Mesenchymal stem cell (in vitro differentiated cells and primary cell): ENCODE results near the gene SC5D.

Source experiments
- DNase-seq: peaks from one replicate; pipeline ENCODE4 v3.0.0-alpha.2; 2013
- H2AFZ ChIP-seq: one replicate; pipeline ENCODE4 v1.6.1; 2013; ENCODE audit warnings: low read depth, mild to moderate bottlenecking, control low read depth, inconsistent platforms, low read length, moderate library complexity
- H2AK5ac ChIP-seq: 2 replicates; pipeline ENCODE4 v1.6.1; 2013; ENCODE audit warnings: low read length, moderate library complexity, mild to moderate bottlenecking, inconsistent platforms; ENCODE audit not compliant: severe bottlenecking
- H2BK120ac ChIP-seq: one replicate; pipeline ENCODE4 v1.6.1; 2013; ENCODE audit warnings: low read depth, mild to moderate bottlenecking, inconsistent platforms, low read length, moderate library complexity
- H2BK12ac ChIP-seq, 2 experiments: one replicate each; pipeline ENCODE4 v1.6.1; 2013; ENCODE audit warnings: inconsistent platforms in 2 of 2, low read length in 2 of 2, mild to moderate bottlenecking in 2 of 2, moderate library complexity in 2 of 2, control low read depth in 1 of 2
- H2BK15ac ChIP-seq: one replicate; pipeline ENCODE4 v1.6.1; 2013; ENCODE audit warnings: mild to moderate bottlenecking, low read depth, inconsistent platforms; ENCODE audit not compliant: poor library complexity, severe bottlenecking
- H2BK5ac ChIP-seq: 2 replicates; pipeline ENCODE4 v1.6.1; 2013; ENCODE audit warnings: low read depth, mild to moderate bottlenecking, low read length, control low read depth, inconsistent platforms; ENCODE audit not compliant: poor library complexity, severe bottlenecking
- H3K14ac ChIP-seq, 2 experiments: one replicate each; pipeline ENCODE4 v1.6.1; 2013; ENCODE audit warnings: inconsistent platforms in 2 of 2, low read length in 2 of 2, control low read depth in 1 of 2, mild to moderate bottlenecking in 1 of 2, moderate library complexity in 1 of 2
- H3K18ac ChIP-seq, 2 experiments: one replicate each; pipeline ENCODE4 v1.6.1; 2013; ENCODE audit warnings: inconsistent platforms in 2 of 2, low read length in 2 of 2, control low read depth in 1 of 2, low read depth in 1 of 2, mild to moderate bottlenecking in 1 of 2
- H3K23ac ChIP-seq, 2 experiments: one replicate each; pipeline ENCODE4 v1.6.1; 2013; ENCODE audit warnings: inconsistent platforms in 2 of 2, low read length in 2 of 2, mild to moderate bottlenecking in 2 of 2, moderate library complexity in 2 of 2, control low read depth in 1 of 2
- H3K27ac ChIP-seq: 2 replicates; pipeline ENCODE4 v1.5.1; 2013; ENCODE audit warnings: mild to moderate bottlenecking, moderate library complexity, low read length, control low read depth, inconsistent platforms; ENCODE audit not compliant: poor library complexity, severe bottlenecking
- H3K27me3 ChIP-seq, 2 experiments: 2 replicates each; pipeline versions ENCODE4 v1.6.1 to v1.7.0; 2013; ENCODE audit warnings: low read length in 2 of 2, mild to moderate bottlenecking in 2 of 2, moderate library complexity in 2 of 2, control low read depth in 1 of 2, inconsistent platforms in 1 of 2; ENCODE audit not compliant: control insufficient read depth in 1 of 2, insufficient read depth in 1 of 2
- H3K36me3 ChIP-seq, 2 experiments: 2 replicates each; pipeline versions ENCODE4 v1.6.1 to v1.7.0; 2013; ENCODE audit warnings: low read length in 2 of 2, control low read depth in 1 of 2, inconsistent platforms in 1 of 2, low read depth in 1 of 2, mild to moderate bottlenecking in 1 of 2; ENCODE audit not compliant: insufficient read depth in 2 of 2, control insufficient read depth in 1 of 2
- H3K4ac ChIP-seq, 2 experiments: one replicate each; pipeline ENCODE4 v1.6.1; 2013; ENCODE audit warnings: inconsistent platforms in 2 of 2, low read length in 2 of 2, mild to moderate bottlenecking in 2 of 2, moderate library complexity in 2 of 2, control low read depth in 1 of 2, low read depth in 1 of 2
- H3K4me1 ChIP-seq: 2 replicates; pipeline ENCODE4 v1.6.1; 2013; ENCODE audit warnings: low read depth, low read length, control low read depth; ENCODE audit not compliant: control insufficient read depth, insufficient read depth
- H3K4me2 ChIP-seq: 2 replicates; pipeline ENCODE4 v1.6.1; 2013; ENCODE audit warnings: low read length, mild to moderate bottlenecking, inconsistent platforms; ENCODE audit not compliant: poor library complexity, severe bottlenecking
- H3K4me3 ChIP-seq, 2 experiments: 2 replicates each; pipeline versions ENCODE4 v1.5.1 to v1.7.0; 2013; ENCODE audit warnings: low read length in 2 of 2, mild to moderate bottlenecking in 2 of 2, control low read depth in 1 of 2, low read depth in 1 of 2; ENCODE audit not compliant: insufficient read depth in 1 of 2
- H3K79me1 ChIP-seq: replicated peaks from 2 replicates; pipeline ENCODE4 v1.6.1; 2013; ENCODE audit warnings: mild to moderate bottlenecking, control low read depth, low read length, inconsistent platforms; ENCODE audit not compliant: poor library complexity, severe bottlenecking
- H3K9ac ChIP-seq: 2 replicates; pipeline ENCODE4 v1.7.0; 2013; ENCODE audit warnings: mild to moderate bottlenecking, low read length, moderate library complexity
- H3K9me3 ChIP-seq: 2 replicates; pipeline ENCODE4 v1.7.0; 2013; ENCODE audit warnings: mild to moderate bottlenecking, low read length; ENCODE audit not compliant: control insufficient read depth
- H4K8ac ChIP-seq: one replicate; pipeline ENCODE4 v1.6.1; 2013; ENCODE audit warnings: inconsistent platforms, mild to moderate bottlenecking, low read length, moderate library complexity
- H4K91ac ChIP-seq: one replicate; pipeline ENCODE4 v1.6.1; 2013; ENCODE audit warnings: mild to moderate bottlenecking, low read length, inconsistent platforms
- WGBS: methylation state at CpG from one replicate; pipeline ENCODE4 v1.1.7; 2013; ENCODE audit warnings: mixed read lengths; 5-methylcytosine and 5-hydroxymethylcytosine counted together

Gene SC5D

DNA sequence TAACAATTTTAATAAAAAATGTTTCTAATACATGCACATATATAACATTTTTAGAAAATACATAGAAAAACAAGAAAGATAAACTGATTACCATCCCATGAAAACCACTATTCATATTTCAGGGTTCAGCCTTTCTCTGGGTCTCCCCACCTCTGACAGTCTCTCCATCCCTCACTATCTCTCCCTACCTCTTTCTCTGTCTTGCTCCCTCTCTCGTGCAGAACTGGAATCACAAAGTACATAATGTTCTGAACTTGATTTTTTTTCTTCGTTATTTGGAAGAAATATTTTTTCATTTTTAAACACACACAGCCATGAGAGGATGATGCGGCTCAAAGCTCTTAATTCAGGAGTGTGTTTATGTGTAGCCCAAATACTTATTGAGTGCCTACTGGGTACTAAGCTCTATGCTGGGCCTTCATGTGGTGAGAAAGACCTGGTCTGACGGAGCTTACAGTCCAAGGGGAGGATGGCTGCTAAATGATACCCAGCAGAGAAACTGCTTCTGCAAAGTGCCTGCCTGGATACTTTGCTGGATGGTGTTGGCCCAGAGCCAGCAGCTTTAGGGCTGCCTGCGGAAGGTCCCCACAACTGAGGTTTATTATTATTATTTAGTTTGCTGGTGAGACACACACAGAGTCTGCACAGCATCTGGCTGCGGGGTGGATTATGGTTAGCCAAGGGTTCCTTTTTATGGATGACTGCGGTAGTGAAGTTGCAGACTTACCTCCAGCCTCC is 42.6 kb downstream of the SC5D start:
- no peak overlapping the region for H2BK12ac ChIP-seq

DNA sequence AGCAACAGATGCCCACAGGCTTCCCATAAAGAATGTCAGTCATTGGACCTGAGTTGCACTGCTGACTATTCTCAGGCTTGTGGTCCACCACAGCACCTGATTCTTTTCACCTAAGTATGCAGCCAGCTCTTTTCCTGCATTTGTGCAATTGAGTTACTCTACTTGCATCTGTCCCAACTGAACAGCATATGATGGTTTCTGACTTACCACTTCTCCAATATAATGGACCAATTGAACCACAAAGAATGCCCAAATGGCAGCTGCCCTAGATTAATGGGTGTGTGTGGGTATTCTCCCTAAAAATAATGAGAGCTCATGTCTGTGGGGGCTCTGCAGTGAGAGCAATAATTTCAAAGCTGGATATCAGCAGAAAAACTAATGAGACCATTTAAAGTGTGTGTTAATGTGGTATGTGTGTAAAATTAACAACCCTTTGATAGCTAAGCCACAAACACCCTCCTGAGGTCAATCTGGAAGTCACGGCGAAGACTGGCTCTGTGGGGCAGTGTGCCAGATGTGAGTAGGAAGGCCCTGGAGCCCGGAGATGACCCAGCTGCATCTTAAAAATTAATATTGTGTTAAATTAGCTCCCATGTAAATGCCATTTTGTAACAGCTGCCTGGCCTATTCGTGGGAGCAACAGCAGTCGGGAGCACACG is 43.8 kb downstream of the SC5D start:
- Histone ChIP-seq H2BK12ac (no peak overlapping the region), H3K27me3 (peaks cover 5 to 69% of the 10 kb centered on the region in 2 experiments), H3K23ac (no peak overlapping the region), H2AFZ (no peak overlapping the region), H4K8ac (no peak overlapping the region), H3K27ac (no peak overlapping the region), H3K9ac (no peak overlapping the region), H3K4me1 (no peaks in the 10 kb centered on the region), H2AK5ac (no peak overlapping the region), H2BK15ac (no peak overlapping the region), H3K9me3 (no peaks in the 10 kb centered on the region), H3K4me2 (no peak overlapping the region), H3K4ac (no peak overlapping the region), H2BK5ac (no peak overlapping the region), H3K18ac (no peak overlapping the region), H3K4me3 (no peak overlapping the region), H3K36me3 (no peaks in the 10 kb centered on the region), H2BK120ac (no peak overlapping the region), H4K91ac (no peak overlapping the region), H3K79me1 (no peaks in the 10 kb centered on the region), H3K14ac (peak overlapping the region in 1 of 2 experiments; percentile 41)
- 82% methylated on average over 6 of the region's 6 CpGs for WGBS
- no peak for DNase-seq

More for the DNA sequence above, 42.6 kb downstream of the SC5D start:
- H3K4me1 ChIP-seq = no peaks in the 10 kb centered on the region
- no peak overlapping the region for H4K91ac ChIP-seq
- H3K27me3 ChIP-seq = peaks cover 5 to 75% of the 10 kb centered on the region in 2 experiments
- no peak overlapping the region for H3K18ac ChIP-seq
- H2BK5ac ChIP-seq = no peak overlapping the region
- no peak for DNase-seq
- H3K27ac ChIP-seq = no peak overlapping the region
- no peak overlapping the region for H3K4ac ChIP-seq
- no peak overlapping the region for H3K4me2 ChIP-seq
- no peak overlapping the region for H2BK15ac ChIP-seq
- H2AFZ ChIP-seq = no peak overlapping the region
- H2BK120ac ChIP-seq = no peak overlapping the region
- no peaks in the 10 kb centered on the region for H3K79me1 ChIP-seq
- no peak overlapping the region for H4K8ac ChIP-seq
- 91% methylated on average over 5 of the region's 7 CpGs for WGBS
- H3K4me3 ChIP-seq = no peak overlapping the region
- H3K14ac ChIP-seq = no peak overlapping the region
- no peaks in the 10 kb centered on the region for H3K9me3 ChIP-seq
- no peak overlapping the region for H3K9ac ChIP-seq
- no peak overlapping the region for H3K23ac ChIP-seq
- no peaks in the 10 kb centered on the region for H3K36me3 ChIP-seq
- no peak overlapping the region for H2AK5ac ChIP-seq

DNA sequence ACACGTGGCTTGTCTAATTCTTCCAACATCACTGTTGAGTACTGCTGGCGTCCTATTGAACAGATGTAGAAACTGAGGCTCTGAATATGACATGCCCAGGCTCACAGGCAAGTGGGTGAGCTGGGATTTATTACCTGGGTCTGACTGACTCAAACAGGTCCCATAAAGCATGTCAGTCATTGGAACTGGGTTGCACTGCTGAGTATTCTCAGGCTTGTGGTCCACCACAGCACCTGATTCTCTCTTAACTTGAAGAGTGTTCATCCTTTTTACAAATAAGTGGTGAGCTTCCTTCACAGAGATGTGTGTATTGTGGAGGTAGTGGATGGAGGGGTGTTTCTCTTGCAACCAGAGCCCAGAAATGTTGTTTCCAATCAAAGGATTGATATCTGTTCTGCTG is 44.5 kb downstream of the SC5D start:
- no peak overlapping the region for H2BK12ac ChIP-seq
- H3K27ac ChIP-seq = no peak overlapping the region
- no peaks in the 10 kb centered on the region for H3K4me1 ChIP-seq
- no peak overlapping the region for H3K4me3 ChIP-seq
- no peaks in the 10 kb centered on the region for H3K9me3 ChIP-seq
- H3K27me3 ChIP-seq = peaks cover 5 to 68% of the 10 kb centered on the region in 2 experiments
- no peak overlapping the region for H4K8ac ChIP-seq
- no peaks in the 10 kb centered on the region for H3K36me3 ChIP-seq
- no peak overlapping the region for H3K4ac ChIP-seq
- no peak overlapping the region for H2BK15ac ChIP-seq
- H2BK120ac ChIP-seq = no peak overlapping the region
- WGBS = 86% methylated on average over 2 of the region's 2 CpGs
- no peak overlapping the region for H2BK5ac ChIP-seq
- no peak overlapping the region for H2AFZ ChIP-seq
- no peak overlapping the region for H3K23ac ChIP-seq
- H2AK5ac ChIP-seq = no peak overlapping the region
- no peak overlapping the region for H3K9ac ChIP-seq
- no peak for DNase-seq
- H4K91ac ChIP-seq = no peak overlapping the region
- no peak overlapping the region for H3K14ac ChIP-seq
- no peak overlapping the region for H3K4me2 ChIP-seq
- no peaks in the 10 kb centered on the region for H3K79me1 ChIP-seq
- no peak overlapping the region for H3K18ac ChIP-seq

DNA sequence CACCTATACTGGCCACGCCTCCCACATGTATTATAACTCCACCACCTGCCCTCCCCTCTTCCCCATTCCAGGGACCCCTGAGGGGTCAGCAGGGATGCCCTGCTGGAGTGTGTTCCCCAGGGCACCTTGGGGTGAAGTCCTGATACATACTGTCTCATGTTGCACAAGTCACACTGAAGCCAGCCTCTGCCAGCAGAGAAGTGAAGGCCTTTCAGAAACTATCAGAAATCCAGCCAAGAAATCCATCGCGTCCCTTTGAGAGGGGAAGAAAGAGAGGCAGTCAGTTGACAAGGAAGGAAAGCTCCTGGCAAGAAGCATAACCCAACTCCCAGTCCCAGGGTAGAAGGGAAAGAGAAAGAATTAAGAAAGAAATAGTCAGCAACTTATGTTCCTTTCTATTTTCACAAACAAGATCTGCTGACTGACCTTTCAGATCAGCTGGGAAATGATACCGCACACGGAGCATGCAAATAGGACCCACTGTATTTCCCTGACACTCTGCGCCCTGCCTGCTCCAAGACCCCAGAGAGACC is 45.2 kb downstream of the SC5D start:
- WGBS = 76% methylated on average over 6 of the region's 6 CpGs
- H4K8ac ChIP-seq = no peak overlapping the region
- no peak overlapping the region for H2BK120ac ChIP-seq
- no peaks in the 10 kb centered on the region for H3K36me3 ChIP-seq
- H3K23ac ChIP-seq = no peak overlapping the region
- no peak overlapping the region for H2BK15ac ChIP-seq
- H3K4me2 ChIP-seq = no peak overlapping the region
- H4K91ac ChIP-seq = no peak overlapping the region
- H3K9ac ChIP-seq = no peak overlapping the region
- H3K14ac ChIP-seq = no peak overlapping the region
- H2BK5ac ChIP-seq = no peak overlapping the region
- no peak overlapping the region for H3K18ac ChIP-seq
- peak overlapping the region in 1 of 2 experiments; percentile 18 for H2BK12ac ChIP-seq
- DNase-seq = no peak
- H3K27me3 ChIP-seq = peaks cover 5 to 66% of the 10 kb centered on the region in 2 experiments
- no peaks in the 10 kb centered on the region for H3K4me1 ChIP-seq
- H3K9me3 ChIP-seq = no peaks in the 10 kb centered on the region
- no peak overlapping the region for H3K27ac ChIP-seq
- H3K79me1 ChIP-seq = no peaks in the 10 kb centered on the region
- no peak overlapping the region for H2AK5ac ChIP-seq
- no peak overlapping the region for H3K4me3 ChIP-seq
- H2AFZ ChIP-seq = no peak overlapping the region
- H3K4ac ChIP-seq = no peak overlapping the region
